Jurkat, Clone E6-1 (cell line): Measurements from ENCODE around the gene TTLL7.
A peak's percentile ranks its signal among the peaks of the same experiment; 100 is the strongest.
"Not testable (repeated sequence)": the region's sequence is repeated elsewhere in the genome, so short reads cannot be mapped to it uniquely, and the experiment has no call there.

Source experiments
- DNase-seq: peaks from one replicate; pipeline ENCODE4 v3.0.0-alpha.2; 2011; ENCODE audit warnings: low read depth, low spot score
- H3K4me3 ChIP-seq: 2 replicates; pipeline ENCODE4 v1.5.1; 2011; ENCODE audit warnings: mild to moderate bottlenecking, low read length, control low read depth, moderate library complexity

The TTLL7 gene

GRCh38 chr1:83999316-83999819 is 436 bp upstream of the TTLL7 start:
- DNase-seq = no peak
- H3K4me3 ChIP-seq = peak overlapping the region; percentile 40

- H3K4me3 ChIP-seq = no peak overlapping the region
- no peak for DNase-seq
Measured at GRCh38 chr1:83998205-83998497, 781 bp downstream of the TTLL7 start.

GRCh38 chr1:83997631-83998030 is 1.3 kb downstream of the TTLL7 start:
- no peak for DNase-seq
- H3K4me3 ChIP-seq = no peak overlapping the region

GRCh38 chr1:83996621-83997020 is 2.3 kb downstream of the TTLL7 start:
- DNase-seq = no peak
- no peak overlapping the region for H3K4me3 ChIP-seq

DNA sequence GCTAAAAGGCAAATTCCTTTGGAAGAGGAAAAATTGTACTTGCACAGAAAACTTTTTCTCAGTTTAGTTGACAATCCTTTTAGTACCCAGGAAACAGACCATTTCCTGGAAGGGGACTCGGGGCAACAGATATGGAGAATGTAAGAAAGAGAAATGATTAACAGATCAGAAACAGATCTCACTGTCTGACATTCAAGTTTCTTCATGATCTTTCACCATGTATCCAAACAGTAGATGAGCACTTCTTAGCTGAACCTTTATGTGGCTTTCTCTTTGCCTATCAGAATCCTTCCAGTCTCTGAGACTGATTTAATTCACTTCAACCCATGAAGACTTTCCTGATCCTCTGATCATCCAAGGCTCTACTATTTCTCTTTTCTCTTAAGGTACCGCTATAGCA is 2.7 kb downstream of the TTLL7 start:
- H3K4me3 ChIP-seq = no peak overlapping the region
- DNase-seq = no peak

DNA sequence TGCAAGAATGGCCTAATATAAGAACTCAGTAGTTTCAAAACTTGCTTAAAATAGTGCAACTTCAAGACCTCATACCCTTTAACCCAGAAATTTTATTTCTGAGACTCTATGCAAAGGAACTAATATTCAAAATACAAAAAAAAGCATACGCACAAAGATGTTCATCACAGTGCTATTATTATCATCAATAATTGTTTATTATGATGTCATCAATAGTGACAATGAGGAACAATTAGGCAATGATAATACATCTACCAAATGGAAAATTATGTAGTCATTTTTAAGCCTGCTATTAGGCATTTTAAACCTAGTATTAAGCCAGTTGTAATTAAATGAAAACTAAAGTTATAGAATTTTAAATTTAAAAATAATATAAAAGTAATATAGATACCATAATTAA is 3.3 kb downstream of the TTLL7 start:
- H3K4me3 ChIP-seq = no peak overlapping the region
- DNase-seq = no peak

DNA sequence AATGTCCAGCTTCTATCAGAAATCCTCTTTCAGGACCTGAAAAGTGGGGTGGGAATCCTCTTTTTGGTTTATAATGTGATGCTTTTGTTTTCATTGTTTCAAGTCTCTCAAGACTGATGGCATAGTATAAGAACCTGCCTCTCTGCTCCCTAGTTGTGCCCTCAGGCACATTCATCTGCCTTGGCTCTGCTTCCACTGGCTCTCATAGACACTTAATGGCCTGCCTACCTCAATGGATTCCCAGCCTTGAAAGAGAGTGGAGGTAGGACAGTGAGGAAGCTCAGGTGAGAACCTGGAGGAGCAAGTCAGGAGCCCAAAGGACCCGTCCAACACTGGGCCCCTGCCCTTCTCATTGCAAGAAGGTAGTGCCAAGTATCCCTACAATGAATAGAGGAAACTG is 4.8 kb downstream of the TTLL7 start:
- no peak for DNase-seq

GRCh38 chr1:83990734-83991133 is 8.2 kb downstream of the TTLL7 start:
- DNase-seq = no peak
- no peak overlapping the region for H3K4me3 ChIP-seq

More for the DNA sequence above, 4.8 kb downstream of the TTLL7 start:
- no peak overlapping the region for H3K4me3 ChIP-seq

- no peak for DNase-seq
- no peak overlapping the region for H3K4me3 ChIP-seq
Measured at GRCh38 chr1:83985048-83985447, 13.9 kb downstream of the TTLL7 start.

DNA sequence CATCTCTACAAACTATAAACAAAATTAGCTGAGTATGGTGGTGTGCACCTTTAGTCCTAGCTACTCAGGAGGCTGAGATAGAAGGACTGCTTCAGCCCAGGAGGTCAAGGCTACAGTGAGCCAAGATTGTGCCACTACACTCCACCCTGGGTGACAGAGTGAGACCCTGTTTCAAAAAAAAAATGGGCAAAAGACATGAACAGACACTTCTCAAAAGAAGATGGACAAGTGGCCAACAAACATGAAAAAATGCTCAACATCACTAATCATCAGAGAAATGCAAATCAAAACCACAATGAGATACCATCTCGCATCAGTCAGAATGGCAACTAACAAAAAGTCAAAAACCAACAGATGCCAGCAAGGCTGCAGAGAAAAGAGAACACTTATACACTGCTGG is 15.0 kb downstream of the TTLL7 start:
- not testable (repeated sequence) for DNase-seq, H3K4me3 ChIP-seq

DNA sequence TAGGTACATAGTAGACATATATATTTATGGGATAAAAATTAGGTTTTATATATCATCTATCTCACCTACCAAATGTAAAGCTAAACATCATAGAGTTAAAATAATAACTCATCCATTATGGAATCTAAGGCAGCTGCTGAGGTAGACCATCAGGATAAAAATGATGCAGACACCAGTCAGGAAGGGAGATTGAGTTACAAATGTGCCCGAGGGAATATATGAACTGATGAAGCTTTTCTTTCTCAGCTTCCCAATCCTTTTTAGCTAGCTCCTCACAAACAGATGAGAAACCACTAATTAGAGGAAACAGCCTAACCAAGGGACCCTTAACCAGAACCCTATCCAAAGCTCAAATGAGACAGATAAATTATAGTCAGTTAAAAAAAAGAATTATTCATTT is 20.9 kb downstream of the TTLL7 start:
- no peak for DNase-seq
- H3K4me3 ChIP-seq = no peak overlapping the region

DNA sequence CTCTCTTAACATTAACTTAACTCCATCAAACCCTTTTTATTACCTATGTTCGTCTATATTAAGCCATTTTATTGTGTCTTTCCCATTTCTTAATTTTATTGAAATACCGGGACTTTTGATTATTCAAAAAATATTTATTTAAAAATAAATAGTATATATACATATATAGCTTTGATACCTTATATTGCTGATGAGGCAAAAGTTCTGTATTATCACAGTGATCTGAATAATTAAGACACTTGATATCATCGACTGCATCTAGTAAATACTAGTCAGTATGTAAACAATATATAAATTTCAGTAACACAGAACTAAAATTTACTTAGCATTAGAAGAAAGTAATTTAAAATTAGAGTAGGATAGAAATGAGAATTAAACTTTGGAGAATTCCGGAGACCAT is 22.0 kb downstream of the TTLL7 start:
- H3K4me3 ChIP-seq = no peak overlapping the region
- DNase-seq = no peak

DNA sequence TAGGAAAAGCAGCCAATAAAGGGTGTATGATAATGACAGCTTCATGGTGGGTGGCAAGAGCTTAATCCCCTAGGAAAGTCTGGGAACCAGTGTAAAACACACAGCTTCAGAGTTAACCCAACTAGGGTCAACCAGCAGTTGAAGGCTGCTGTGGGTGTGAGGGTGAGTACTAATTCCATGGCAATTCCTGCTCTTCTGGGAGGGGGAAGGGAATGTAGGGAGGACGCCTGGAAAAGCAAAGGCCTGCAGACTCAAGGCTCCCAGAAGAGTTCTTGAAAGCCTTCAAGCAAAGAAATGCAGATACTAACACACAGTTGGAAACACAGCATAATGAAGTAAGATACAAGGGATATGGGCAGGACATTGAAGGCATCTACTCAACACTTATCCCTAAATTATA is 28.1 kb downstream of the TTLL7 start:
- H3K4me3 ChIP-seq = no peak overlapping the region
- no peak for DNase-seq

GRCh38 chr1:83970114-83970513 is 28.8 kb downstream of the TTLL7 start:
- DNase-seq = no peak
- no peak overlapping the region for H3K4me3 ChIP-seq

DNA sequence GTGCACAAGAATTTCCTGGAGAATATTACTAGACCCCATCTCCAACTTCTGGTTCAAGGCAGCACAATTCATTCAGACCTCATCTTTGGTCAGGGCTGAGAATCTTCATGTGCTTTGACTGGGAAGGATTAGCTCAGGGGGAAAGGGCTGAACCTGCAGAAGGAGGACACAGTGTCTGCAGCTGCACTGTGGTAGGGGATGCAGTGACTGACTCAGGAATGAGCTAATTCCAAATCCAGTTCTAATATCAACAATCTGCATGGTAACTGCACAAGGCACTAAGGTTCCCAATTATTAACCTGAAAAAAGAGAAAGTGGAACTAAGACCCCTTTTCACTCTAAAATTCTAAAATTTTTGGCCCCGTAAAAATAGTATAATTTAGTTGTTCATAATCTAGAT is 31.6 kb downstream of the TTLL7 start:
- H3K4me3 ChIP-seq = no peak overlapping the region
- no peak for DNase-seq

GRCh38 chr1:83964153-83964552 is 34.8 kb downstream of the TTLL7 start:
- no peak for DNase-seq

DNA sequence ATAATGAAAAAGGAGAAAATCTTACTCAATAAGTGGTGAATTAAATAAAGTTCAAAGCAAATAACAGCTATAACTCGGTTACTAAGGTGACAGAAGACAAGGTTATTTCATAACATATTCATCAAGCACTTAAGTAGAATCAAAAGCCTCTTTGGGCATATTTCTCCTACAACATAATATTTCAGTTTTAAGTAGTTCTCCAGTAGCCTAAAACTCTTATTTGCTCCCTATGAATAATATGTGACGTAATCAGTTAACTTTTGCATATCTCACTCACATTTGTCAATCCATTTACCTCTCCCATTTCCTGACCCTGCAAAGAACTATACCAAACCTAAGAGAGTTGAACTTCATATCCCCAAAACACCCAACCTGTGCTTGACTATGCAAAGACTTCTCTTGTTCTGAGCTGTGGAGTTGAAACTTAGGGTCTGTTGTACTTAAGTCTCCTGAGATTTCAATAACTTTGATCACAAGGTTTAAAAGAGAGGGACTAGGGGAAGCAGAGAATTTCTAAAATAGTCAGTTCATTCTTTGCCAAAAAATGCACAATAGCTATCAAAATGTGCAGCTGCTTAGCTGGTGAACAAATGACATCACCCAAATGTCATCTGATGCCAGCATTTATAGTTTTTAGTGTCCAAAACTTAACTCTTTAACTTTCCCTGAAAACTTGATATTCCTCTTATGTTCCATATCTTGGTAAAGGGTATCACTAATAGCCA is 37.2 kb downstream of the TTLL7 start:
- no peak overlapping the region for H3K4me3 ChIP-seq
- no peak for DNase-seq

More at GRCh38 chr1:83964153-83964552, 34.8 kb downstream of the TTLL7 start:
- H3K4me3 ChIP-seq = no peak overlapping the region

DNA sequence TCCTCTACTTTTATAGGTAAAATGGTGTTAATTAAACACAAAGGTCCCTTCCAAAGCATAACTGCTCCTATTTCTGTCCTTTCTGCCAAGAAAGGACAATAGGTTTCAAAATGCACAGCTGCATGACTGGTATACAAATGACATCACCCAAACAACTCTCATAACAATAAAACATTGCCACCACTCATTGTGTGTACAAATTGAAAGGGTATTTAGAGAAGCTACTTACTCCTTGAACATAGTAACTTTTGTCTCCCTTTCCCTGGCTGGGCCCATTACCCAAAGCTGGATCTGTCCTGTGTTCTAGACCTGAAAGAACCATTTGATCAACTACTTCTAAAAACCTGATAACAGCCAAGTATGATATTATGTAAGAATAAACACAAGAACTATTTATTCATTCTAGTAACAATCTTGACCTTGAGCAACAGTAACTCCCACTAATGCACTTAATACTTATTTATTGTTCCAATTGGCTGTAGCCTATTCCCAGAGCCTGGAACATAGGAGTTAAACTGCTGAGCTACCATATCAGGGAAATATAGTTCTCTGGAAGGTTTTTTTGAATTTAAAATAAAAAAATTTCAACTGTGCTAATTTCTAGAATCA is 38.2 kb downstream of the TTLL7 start:
- no peak for DNase-seq
- H3K4me3 ChIP-seq = no peak overlapping the region

DNA sequence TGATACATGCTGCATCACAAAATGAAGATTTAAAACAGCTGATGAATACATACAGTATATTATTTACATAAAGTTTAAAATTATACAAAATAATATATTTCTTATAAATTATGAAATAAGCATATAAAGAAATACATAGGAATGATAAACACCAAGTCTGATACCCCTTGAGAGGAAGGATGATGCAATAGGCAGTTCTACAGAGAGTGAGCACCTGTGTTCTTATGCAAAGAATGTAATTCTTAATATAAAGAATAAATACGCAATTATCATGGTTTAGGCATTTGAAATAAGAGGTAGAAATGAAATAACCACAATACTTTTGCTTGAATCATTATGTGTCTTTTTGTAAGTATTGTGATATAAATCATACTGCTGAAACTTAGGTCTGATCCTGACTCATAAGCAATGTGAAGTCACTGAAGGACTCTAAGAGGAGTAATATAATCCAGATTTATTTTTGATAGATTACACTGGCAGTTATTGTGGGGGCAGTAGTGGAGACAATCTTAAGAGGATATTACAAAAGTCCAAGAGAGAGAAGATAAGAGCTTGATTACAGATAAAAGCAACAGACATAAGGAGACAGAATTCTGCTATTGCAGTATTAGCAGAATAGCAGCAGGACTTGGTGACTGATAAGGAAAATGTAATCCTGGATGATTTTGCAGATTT is 39.0 kb downstream of the TTLL7 start:
- no peak overlapping the region for H3K4me3 ChIP-seq
- DNase-seq = no peak

DNA sequence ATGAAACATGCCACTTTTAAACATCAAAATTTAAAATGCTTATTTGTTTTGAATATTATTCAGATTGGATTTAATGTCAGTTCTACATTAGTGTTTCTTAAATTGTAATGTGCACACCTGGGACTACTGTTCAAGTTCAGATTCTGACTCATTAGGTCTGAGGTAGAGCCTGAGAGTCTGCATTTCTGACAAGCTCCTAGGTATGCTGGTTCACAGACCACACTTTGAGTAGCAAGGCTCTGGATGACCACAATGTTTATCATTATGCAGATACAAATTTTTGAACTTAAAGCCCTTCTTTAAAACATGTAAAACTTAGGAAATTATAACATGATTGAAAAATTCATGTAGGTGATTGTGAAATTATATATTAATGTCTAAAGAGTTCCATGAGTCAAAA is 40.2 kb downstream of the TTLL7 start:
- no peak for DNase-seq
- no peak overlapping the region for H3K4me3 ChIP-seq
